ENCODE data around the gene BMI1.

DNA sequence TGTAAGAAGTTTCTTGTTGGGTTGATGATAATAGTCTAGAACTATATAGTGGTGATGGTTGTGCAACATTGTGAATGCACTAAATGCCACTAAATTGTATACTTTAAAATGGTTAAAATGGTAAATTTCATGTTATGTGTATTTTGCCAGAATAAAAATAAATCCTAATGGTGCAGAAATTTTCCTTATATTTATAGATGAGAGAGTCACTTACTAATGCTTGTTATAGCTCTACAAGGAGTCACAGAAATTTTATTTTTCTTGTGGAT, 45.5 kb downstream of the BMI1 start:
- TF ChIP-seq RARB (CRISPR knock-in tag; IDR thresholded peaks at IDR 0.05) (no peak), GLIS3 (CRISPR knock-in tag; IDR thresholded peaks at IDR 0.05) (no peak), TCF4 (CRISPR knock-in tag; IDR thresholded peaks at IDR 0.05; ENCODE audit: borderline replicate concordance) (no peak), ZFP3 (CRISPR knock-in tag; IDR thresholded peaks at IDR 0.05) (no peak), BACH2 (CRISPR knock-in tag; IDR thresholded peaks at IDR 0.05; ENCODE audit: borderline replicate concordance) (no peak)
- TF ChIP-seq, protein P1, sequence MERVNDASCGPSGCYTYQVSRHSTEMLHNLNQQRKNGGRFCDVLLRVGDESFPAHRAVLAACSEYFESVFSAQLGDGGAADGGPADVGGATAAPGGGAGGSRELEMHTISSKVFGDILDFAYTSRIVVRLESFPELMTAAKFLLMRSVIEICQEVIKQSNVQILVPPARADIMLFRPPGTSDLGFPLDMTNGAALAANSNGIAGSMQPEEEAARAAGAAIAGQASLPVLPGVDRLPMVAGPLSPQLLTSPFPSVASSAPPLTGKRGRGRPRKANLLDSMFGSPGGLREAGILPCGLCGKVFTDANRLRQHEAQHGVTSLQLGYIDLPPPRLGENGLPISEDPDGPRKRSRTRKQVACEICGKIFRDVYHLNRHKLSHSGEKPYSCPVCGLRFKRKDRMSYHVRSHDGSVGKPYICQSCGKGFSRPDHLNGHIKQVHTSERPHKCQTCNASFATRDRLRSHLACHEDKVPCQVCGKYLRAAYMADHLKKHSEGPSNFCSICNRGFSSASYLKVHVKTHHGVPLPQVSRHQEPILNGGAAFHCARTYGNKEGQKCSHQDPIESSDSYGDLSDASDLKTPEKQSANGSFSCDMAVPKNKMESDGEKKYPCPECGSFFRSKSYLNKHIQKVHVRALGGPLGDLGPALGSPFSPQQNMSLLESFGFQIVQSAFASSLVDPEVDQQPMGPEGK (CRISPR knock-in tag; IDR thresholded peaks at IDR 0.05; ENCODE audit: borderline replicate concordance) = no peak
- TF ChIP-seq, protein P2, sequence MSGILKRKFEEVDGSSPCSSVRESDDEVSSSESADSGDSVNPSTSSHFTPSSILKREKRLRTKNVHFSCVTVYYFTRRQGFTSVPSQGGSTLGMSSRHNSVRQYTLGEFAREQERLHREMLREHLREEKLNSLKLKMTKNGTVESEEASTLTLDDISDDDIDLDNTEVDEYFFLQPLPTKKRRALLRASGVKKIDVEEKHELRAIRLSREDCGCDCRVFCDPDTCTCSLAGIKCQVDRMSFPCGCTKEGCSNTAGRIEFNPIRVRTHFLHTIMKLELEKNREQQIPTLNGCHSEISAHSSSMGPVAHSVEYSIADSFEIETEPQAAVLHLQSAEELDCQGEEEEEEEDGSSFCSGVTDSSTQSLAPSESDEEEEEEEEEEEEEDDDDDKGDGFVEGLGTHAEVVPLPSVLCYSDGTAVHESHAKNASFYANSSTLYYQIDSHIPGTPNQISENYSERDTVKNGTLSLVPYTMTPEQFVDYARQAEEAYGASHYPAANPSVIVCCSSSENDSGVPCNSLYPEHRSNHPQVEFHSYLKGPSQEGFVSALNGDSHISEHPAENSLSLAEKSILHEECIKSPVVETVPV (CRISPR knock-in tag; IDR thresholded peaks at IDR 0.05) = no peak
